Activated CD4-positive, alpha-beta memory T cell treated with anti-CD3 and anti-CD28 coated beads for 36 hours (primary cell): ENCODE measurements around the gene TSPAN5. TPM values are rescaled to one million over a fixed set of nuclear protein-coding genes. Genes with fewer than 3 reads are reported as not detected.

Experiments
- CTCF ChIA-PET: fragments of 350-600 bp; sonication (Branson Sonifier 250); formaldehyde crosslinking; loops from one replicate; lab custom pipeline; 2021; ENCODE audit warnings: antibody characterized with exemption, inconsistent platforms; lab: Charles Lee
- POLR2A ChIA-PET: fragments of 350-600 bp; sonication (Branson Sonifier 250); formaldehyde crosslinking; loops from one replicate; lab custom pipeline; 2021; ENCODE audit warnings: antibody characterized with exemption; lab: Charles Lee
- DNase-seq: peaks from one replicate; pipeline ENCODE4 v3.0.0-alpha.2; 2020
- H3K27ac Mint-ChIP-seq: one replicate; pipeline ENCODE4 v1.8.0; 2021; ENCODE audit warnings: mixed read lengths
- H3K27me3 Mint-ChIP-seq: one replicate; pipeline ENCODE4 v1.8.0; 2021; ENCODE audit warnings: mixed read lengths
- H3K36me3 Mint-ChIP-seq: one replicate; pipeline ENCODE4 v1.8.0; 2021; ENCODE audit warnings: mixed read lengths
- H3K4me1 Mint-ChIP-seq: one replicate; pipeline ENCODE4 v1.8.0; 2021; ENCODE audit warnings: low read depth, mixed read lengths
- H3K4me3 Mint-ChIP-seq: one replicate; pipeline ENCODE4 v1.8.0; 2021; ENCODE audit warnings: mild to moderate bottlenecking, mixed read lengths
- H3K9me3 Mint-ChIP-seq: one replicate; pipeline ENCODE4 v1.8.0; 2021; ENCODE audit warnings: mixed read lengths
- intact Hi-C: fragments of 100-400 bp; cut with micrococcal nuclease; formaldehyde crosslinking; loops from one replicate; pipeline ENCODE4 v1.15.1; 2023
- total RNA-seq, 2 experiments: library from RNA; stranded (reverse); gene quantifications; one replicate each; pipeline ENCODE4 v1.2.3, GENCODE V29; 2021

Gene TSPAN5
- total RNA-seq, 2 experiments from 2014 or later, result 19.2 to 20.4 TPM

- POLR2A ChIA-PET, result interaction anchor here (0.9 to 1.2 kb wide), 2 partner anchors 144 to 410 kb away, joined by 3 to 4 read pairs; no protein-coding TSS in a partner anchor
- CTCF ChIA-PET, result interaction anchor here (1.1 kb wide), 1 partner anchor 538 kb away, joined by 3 read pairs; no protein-coding TSS in a partner anchor
Observed at GRCh38 chr4:98518559-98519267, 139.7 kb downstream of the TSPAN5 start.

GRCh38 chr4:98517218-98518021 lies 141.0 kb downstream of the TSPAN5 start:
- H3K27ac Mint-ChIP-seq, result peak overlapping the region; percentile 15
- peaks cover 7% of the 10 kb centered on the region for H3K36me3 Mint-ChIP-seq
- H3K4me3 Mint-ChIP-seq, result no peak overlapping the region
- intact Hi-C loops, result no loop called here
- POLR2A ChIA-PET, result interaction anchor here (0.9 kb wide), 1 partner anchor 86 kb away, joined by 3 read pairs; no protein-coding TSS in a partner anchor
- CTCF ChIA-PET, result interaction anchor here (2.4 kb wide), 1 partner anchor 50 kb away, joined by 6 read pairs; no protein-coding TSS in a partner anchor
- H3K27me3 Mint-ChIP-seq, result no peaks in the 10 kb centered on the region
- H3K4me1 Mint-ChIP-seq, result peaks cover 78% of the 10 kb centered on the region
- H3K9me3 Mint-ChIP-seq, result peaks cover 7% of the 10 kb centered on the region
- DNase-seq, result peak; percentile 45

More at GRCh38 chr4:98518559-98519267, 139.7 kb downstream of the TSPAN5 start:
- Mint-ChIP-seq H3K27me3 (no peaks in the 10 kb centered on the region), H3K4me1 (peaks cover 75% of the 10 kb centered on the region), H3K36me3 (peaks cover 7% of the 10 kb centered on the region), H3K9me3 (peaks cover 7% of the 10 kb centered on the region), H3K4me3 (no peak overlapping the region), H3K27ac (peak overlapping the region; percentile 75)
- DNase-seq, result peak; percentile 46
- intact Hi-C loops, result loop anchor here (1.0 kb wide), 1 partner anchor 11 kb away; no protein-coding TSS in a partner anchor

DNA sequence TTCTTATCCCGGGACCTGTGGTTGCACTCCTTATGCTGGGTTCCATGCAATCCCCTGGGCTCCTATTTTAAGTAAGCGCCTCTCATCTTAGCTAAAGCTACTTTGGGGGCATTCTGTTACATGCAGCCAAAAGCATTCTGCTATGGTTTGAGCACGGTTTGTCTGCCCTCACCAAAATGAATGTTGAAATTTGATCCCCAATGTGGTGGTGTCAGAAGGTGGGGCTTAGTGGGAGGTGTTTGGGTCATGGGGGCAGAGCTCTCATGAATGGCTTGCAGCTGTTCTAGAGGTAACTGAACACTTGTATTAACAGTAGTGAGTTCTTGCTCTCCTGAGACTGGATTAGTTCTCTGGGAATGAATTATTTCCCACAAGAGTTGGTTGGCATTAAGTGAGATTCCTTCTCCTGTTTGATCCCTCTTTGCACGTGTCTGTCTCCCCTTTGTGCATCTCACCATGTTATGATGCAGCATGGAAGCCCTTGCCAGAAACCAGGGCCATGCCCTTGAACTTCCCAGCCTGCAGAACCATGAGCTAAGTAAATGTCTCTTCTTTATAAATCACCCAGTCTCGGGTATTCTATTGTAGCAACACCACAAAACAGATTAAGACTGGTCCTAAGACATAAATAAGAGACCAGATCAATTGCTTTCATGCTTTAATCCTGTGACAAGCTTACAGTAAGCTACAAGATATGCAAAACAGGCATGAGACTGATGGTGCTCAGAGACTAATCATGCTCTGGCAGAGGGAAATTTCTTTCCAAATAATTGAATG lies 141.8 kb downstream of the TSPAN5 start:
- H3K36me3 Mint-ChIP-seq, result peaks cover 7% of the 10 kb centered on the region
- CTCF ChIA-PET, result interaction anchor here (0.9 to 2.4 kb wide), 3 partner anchors 43 to 478 kb away, joined by 3 to 6 read pairs (median 3); partner anchors contain the start of gene METAP1
- H3K27ac Mint-ChIP-seq, result no peak overlapping the region
- H3K4me1 Mint-ChIP-seq, result peaks cover 70% of the 10 kb centered on the region
- H3K9me3 Mint-ChIP-seq, result peaks cover 7% of the 10 kb centered on the region
- POLR2A ChIA-PET, result no interaction called here
- H3K27me3 Mint-ChIP-seq, result no peaks in the 10 kb centered on the region
- no peak overlapping the region for H3K4me3 Mint-ChIP-seq
- no peak for DNase-seq
- intact Hi-C loops, result no loop called here

DNA sequence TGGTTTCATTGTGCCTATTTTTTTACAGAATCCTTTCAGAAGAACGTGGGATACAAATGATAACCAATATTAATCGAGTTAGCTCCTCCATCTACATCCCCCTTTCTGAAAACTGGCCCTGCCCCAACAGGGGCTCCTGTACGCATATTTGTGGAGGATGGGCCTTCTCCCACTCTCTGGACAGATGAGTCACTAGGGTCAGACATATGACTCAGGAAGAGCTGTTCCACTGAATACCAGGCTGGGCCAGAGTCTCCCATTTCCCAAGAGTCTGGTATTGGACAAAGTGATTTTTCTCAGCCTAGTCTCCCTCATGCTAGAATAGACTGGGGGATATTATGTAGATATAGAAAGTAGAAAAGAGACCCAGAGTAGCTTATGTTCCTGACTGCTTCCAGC lies 142.4 kb downstream of the TSPAN5 start:
- H3K36me3 Mint-ChIP-seq, result peaks cover 7% of the 10 kb centered on the region
- H3K4me1 Mint-ChIP-seq, result peaks cover 70% of the 10 kb centered on the region
- no peak overlapping the region for H3K27ac Mint-ChIP-seq
- peaks cover 7% of the 10 kb centered on the region for H3K9me3 Mint-ChIP-seq
- CTCF ChIA-PET, result interaction anchor here (0.9 to 2.4 kb wide), 3 partner anchors 44 to 479 kb away, joined by 3 to 6 read pairs (median 3); partner anchors contain the start of gene METAP1
- intact Hi-C loops, result no loop called here
- no peak for DNase-seq
- H3K4me3 Mint-ChIP-seq, result no peak overlapping the region
- POLR2A ChIA-PET, result no interaction called here
- no peaks in the 10 kb centered on the region for H3K27me3 Mint-ChIP-seq

- Mint-ChIP-seq H3K4me1 (peaks cover 75% of the 10 kb centered on the region), H3K9me3 (peaks cover 7% of the 10 kb centered on the region), H3K4me3 (no peak overlapping the region), H3K27me3 (no peaks in the 10 kb centered on the region), H3K36me3 (peaks cover 7% of the 10 kb centered on the region), H3K27ac (no peak overlapping the region)
- intact Hi-C loops, result no loop called here
- DNase-seq, result no peak
- CTCF ChIA-PET, result interaction anchor here (2.4 kb wide), 1 partner anchor 48 kb away, joined by 6 read pairs; no protein-coding TSS in a partner anchor
- POLR2A ChIA-PET, result no interaction called here
Observed at GRCh38 chr4:98515470-98515809, 143.0 kb downstream of the TSPAN5 start.

GRCh38 chr4:98514741-98515469 lies 143.5 kb downstream of the TSPAN5 start:
- Mint-ChIP-seq H3K4me3 (no peak overlapping the region), H3K27ac (no peak overlapping the region), H3K4me1 (peaks cover 75% of the 10 kb centered on the region), H3K27me3 (no peaks in the 10 kb centered on the region), H3K36me3 (peaks cover 7% of the 10 kb centered on the region), H3K9me3 (peaks cover 7% of the 10 kb centered on the region)
- ChIA-PET CTCF (interaction anchor here (2.4 kb wide), 1 partner anchor 47 kb away, joined by 6 read pairs; no protein-coding TSS in a partner anchor), POLR2A (no interaction called here)
- intact Hi-C loops, result no loop called here
- DNase-seq, result no peak

GRCh38 chr4:98512918-98513317 lies 145.5 kb downstream of the TSPAN5 start:
- CTCF ChIA-PET, result no interaction called here
- Mint-ChIP-seq H3K9me3 (peaks cover 7% of the 10 kb centered on the region), H3K36me3 (peaks cover 7% of the 10 kb centered on the region), H3K4me3 (no peak overlapping the region), H3K4me1 (peaks cover 73% of the 10 kb centered on the region), H3K27ac (no peak overlapping the region), H3K27me3 (no peaks in the 10 kb centered on the region)
- intact Hi-C loops, result no loop called here
- DNase-seq, result no peak
- POLR2A ChIA-PET, result no interaction called here

GRCh38 chr4:98510757-98511517 lies 147.5 kb downstream of the TSPAN5 start:
- H3K27ac Mint-ChIP-seq, result peak overlapping the region; percentile 24
- POLR2A ChIA-PET, result no interaction called here
- peaks cover 55% of the 10 kb centered on the region for H3K4me1 Mint-ChIP-seq
- CTCF ChIA-PET, result interaction anchor here (1.0 kb wide), 1 partner anchor 44 kb away, joined by 3 read pairs; no protein-coding TSS in a partner anchor
- no peak overlapping the region for H3K4me3 Mint-ChIP-seq
- intact Hi-C loops, result loop anchor here (1.0 to 2.0 kb wide), 5 partner anchors 18 to 417 kb away; no protein-coding TSS in a partner anchor
- DNase-seq, result peak; percentile 69
- no peaks in the 10 kb centered on the region for H3K9me3 Mint-ChIP-seq
- H3K27me3 Mint-ChIP-seq, result no peaks in the 10 kb centered on the region
- H3K36me3 Mint-ChIP-seq, result peaks cover 5% of the 10 kb centered on the region

GRCh38 chr4:98510340-98510739 lies 148.1 kb downstream of the TSPAN5 start:
- H3K27ac Mint-ChIP-seq, result peak overlapping the region; percentile 24

GRCh38 chr4:98509721-98510120 lies 148.7 kb downstream of the TSPAN5 start:
- no peaks in the 10 kb centered on the region for H3K27me3 Mint-ChIP-seq
- H3K4me3 Mint-ChIP-seq, result no peak overlapping the region
- ChIA-PET CTCF (interaction anchor here (0.7 to 1.1 kb wide), 3 partner anchors 19 to 545 kb away, joined by 3 read pairs; no protein-coding TSS in a partner anchor), POLR2A (no interaction called here)
- no peaks in the 10 kb centered on the region for H3K9me3 Mint-ChIP-seq
- intact Hi-C loops, result loop anchor here (2.0 kb wide), 1 partner anchor 19 kb away; no protein-coding TSS in a partner anchor
- DNase-seq, result no peak
- H3K36me3 Mint-ChIP-seq, result peaks cover 12% of the 10 kb centered on the region
- H3K4me1 Mint-ChIP-seq, result peaks cover 44% of the 10 kb centered on the region
- H3K27ac Mint-ChIP-seq, result no peak overlapping the region

More at GRCh38 chr4:98510340-98510739, 148.1 kb downstream of the TSPAN5 start:
- CTCF ChIA-PET, result interaction anchor here (1.0 to 1.1 kb wide), 2 partner anchors 18 to 43 kb away, joined by 3 read pairs; no protein-coding TSS in a partner anchor
- H3K27me3 Mint-ChIP-seq, result no peaks in the 10 kb centered on the region
- H3K4me1 Mint-ChIP-seq, result peaks cover 49% of the 10 kb centered on the region
- POLR2A ChIA-PET, result no interaction called here
- DNase-seq, result no peak
- no peak overlapping the region for H3K4me3 Mint-ChIP-seq
- H3K36me3 Mint-ChIP-seq, result peaks cover 10% of the 10 kb centered on the region
- H3K9me3 Mint-ChIP-seq, result no peaks in the 10 kb centered on the region
- intact Hi-C loops, result loop anchor here (2.0 kb wide), 1 partner anchor 18 kb away; no protein-coding TSS in a partner anchor
